GM12878 (cell line): ENCODE data around the gene TGFB1I1.

Source experiments
- ATF2 ChIP-seq: IDR thresholded peaks from 2 replicates; pipeline ENCODE4 v1.6.1; 2012; ENCODE audit warnings: low read length, inconsistent platforms
- CTCF ChIP-seq, 3 experiments: IDR thresholded peaks in 2 of 3; conservative IDR thresholded peaks in 1 of 3; 2 replicates each; pipeline ENCODE4 v1.5.1; 2011; ENCODE audit warnings: low read depth in 3 of 3, low read length in 3 of 3, mild to moderate bottlenecking in 3 of 3, control low read depth in 2 of 3, moderate library complexity in 2 of 3, inconsistent platforms in 1 of 3, mixed read lengths in 1 of 3; ENCODE audit not compliant: control insufficient read depth in 2 of 3, insufficient read depth in 1 of 3; ENCODE audit errors: extremely low read depth in 1 of 3
- PRDM15 ChIP-seq: fragments of 450-650 bp; formaldehyde crosslinking; IDR thresholded peaks from 2 replicates; pipeline ENCODE4 v1.4.0; 2020; ENCODE audit warnings: mild to moderate bottlenecking, moderate library complexity
- RAD51 ChIP-seq: fragments of 450-650 bp; IDR thresholded peaks from 2 replicates; pipeline ENCODE4 v1.6.1; 2016; ENCODE audit warnings: moderate library complexity, mild to moderate bottlenecking, inconsistent platforms
- SMAD1 ChIP-seq: fragments of 450-650 bp; IDR thresholded peaks from 2 replicates; pipeline ENCODE4 v1.6.1; 2018; ENCODE audit warnings: mild to moderate bottlenecking, low read depth; ENCODE audit not compliant: partially characterized antibody
- TCF12 ChIP-seq: IDR thresholded peaks from 2 replicates; pipeline ENCODE4 v1.6.1; 2011; ENCODE audit warnings: low read depth, mild to moderate bottlenecking, low read length
- USF2 ChIP-seq: IDR thresholded peaks from 2 replicates; pipeline ENCODE4 v1.6.1; 2011; ENCODE audit warnings: low read depth, low read length, improper control_type of control experiment, borderline replicate concordance
- ZNF274 ChIP-seq: IDR thresholded peaks from one replicate; pipeline ENCODE4 v1.8.0; 2011; ENCODE audit not compliant: insufficient read length, insufficient read depth

GRCh38 chr16:31502981-31503380 lies 31.0 kb downstream of the TGFB1I1 start:
- TF ChIP-seq CTCF (IDR thresholded peaks at IDR 0.05 in 2 of 3, conservative IDR thresholded peaks at IDR 0.05 in 1 of 3; ENCODE audit: control insufficient read depth in 2 of 3, extremely low read depth in 1 of 3, insufficient read depth in 1 of 3, low read depth in 3 of 3, low read length in 3 of 3) (no peak), TCF12 (no peak), RAD51 (no peak), ATF2 (no peak), USF2 (no peak), PRDM15 (no peak), SMAD1 (no peak), ZNF274 (no peak)
